DOHH2 (cell line): ENCODE measurements around the gene SP8.

Source experiments
- CTCF ChIP-seq: fragments of 200-600 bp; sonication (generic); IDR thresholded peaks from one replicate; pipeline ENCODE4 v1.5.1; 2014; ENCODE audit warnings: antibody characterized with exemption, mild to moderate bottlenecking, low read depth, low read length; ENCODE audit not compliant: poor library complexity, severe bottlenecking
- EZH2phosphoT487 ChIP-seq: fragments of 200-600 bp; sonication (generic); IDR thresholded peaks from 2 replicates; pipeline ENCODE4 v1.6.1; 2017; ENCODE audit warnings: borderline replicate concordance, mild to moderate bottlenecking, antibody characterized with exemption, low read length, moderate library complexity, mixed read lengths

- TF ChIP-seq CTCF, result no peak
- TF ChIP-seq EZH2phosphoT487, result no peak
Measured at GRCh38 chr7:20776942-20777341, 9.7 kb downstream of the SP8 start.
